IMR-90 (cell line): ENCODE measurements around the gene PCNX2. TPM values are rescaled to one million over a fixed set of nuclear protein-coding genes. Genes with fewer than 3 reads are reported as not detected.

Source experiments
- ATAC-seq: fragments of 200-7000 bp; cut with Tn5 transposase; 2 replicates; pipeline ENCODE4 v1.9.1; 2020; ENCODE audit warnings: low read depth, mild to moderate bottlenecking, moderate library complexity
- BruUV-seq: library from RNA; stranded (reverse); fragments of 400-500 nt; replicated peaks from 2 replicates; lab custom pipeline; 2021; lab: Mats Ljungman, UMichigan
- CTCF ChIA-PET: fragments of 300-600 bp; formaldehyde crosslinking; extraction: SDS; loops from one replicate; lab custom pipeline; 2021; ENCODE audit warnings: antibody characterized with exemption; lab: Yijun Ruan, JAX
- POLR2A ChIA-PET: fragments of 300-600 bp; sonication (Branson Sonifier 250); formaldehyde crosslinking; loops from one replicate; lab custom pipeline; 2022; ENCODE audit warnings: antibody characterized with exemption; ENCODE audit not compliant: unreplicated experiment; lab: Charles Lee
- DNase-seq: peaks from one replicate; pipeline ENCODE4 v3.0.0; 2013
- H2AFZ ChIP-seq: replicated peaks from 2 replicates; pipeline ENCODE3; 2013; ENCODE audit warnings: low read length, mild to moderate bottlenecking; ENCODE audit not compliant: poor library complexity
- H2AK5ac ChIP-seq: 2 replicates; pipeline ENCODE4 v1.6.1; 2013; ENCODE audit warnings: low read depth, low read length, inconsistent platforms
- H2AK9ac ChIP-seq: replicated peaks from 2 replicates; pipeline ENCODE3; 2013; ENCODE audit warnings: mild to moderate bottlenecking, low read depth, low read length, moderate library complexity; ENCODE audit not compliant: poor library complexity
- H2BK120ac ChIP-seq: 2 replicates; pipeline ENCODE4 v1.6.1; 2013; ENCODE audit warnings: low read depth, low read length, inconsistent platforms
- H2BK15ac ChIP-seq: 3 replicates; pipeline ENCODE4 v1.6.1; 2013; ENCODE audit warnings: low read depth, low read length, inconsistent platforms
- H2BK20ac ChIP-seq: 2 replicates; pipeline ENCODE4 v1.6.1; 2013; ENCODE audit warnings: low read depth, mild to moderate bottlenecking, inconsistent platforms, low read length, moderate library complexity
- H2BK5ac ChIP-seq: 2 replicates; pipeline ENCODE4 v1.6.1; 2013; ENCODE audit warnings: mild to moderate bottlenecking, low read depth, low read length, inconsistent platforms; ENCODE audit not compliant: poor library complexity, severe bottlenecking
- H3K14ac ChIP-seq: replicated peaks from 2 replicates; pipeline ENCODE4 v1.6.1; 2013; ENCODE audit warnings: low read depth, low read length, inconsistent platforms
- H3K18ac ChIP-seq: 2 replicates; pipeline ENCODE4 v1.6.1; 2013; ENCODE audit warnings: low read depth, low read length, control low read depth
- H3K23ac ChIP-seq: 2 replicates; pipeline ENCODE4 v1.6.1; 2013; ENCODE audit warnings: low read depth, low read length, inconsistent platforms
- H3K27ac ChIP-seq: 2 replicates; pipeline ENCODE4 v1.5.1; 2013; ENCODE audit warnings: mild to moderate bottlenecking, control low read depth, low read length; ENCODE audit not compliant: insufficient read depth
- H3K27me3 ChIP-seq: 2 replicates; pipeline ENCODE4 v1.6.1; 2013; ENCODE audit warnings: low read length; ENCODE audit not compliant: control insufficient read depth, insufficient read depth
- H3K36me3 ChIP-seq: 2 replicates; pipeline ENCODE4 v1.6.1; 2013; ENCODE audit warnings: low read length, mixed read lengths; ENCODE audit not compliant: control insufficient read depth, insufficient read depth
- H3K4ac ChIP-seq: 2 replicates; pipeline ENCODE4 v1.6.1; 2013; ENCODE audit warnings: low read depth, low read length, inconsistent platforms
- H3K4me1 ChIP-seq: 2 replicates; pipeline ENCODE4 v1.6.1; 2013; ENCODE audit warnings: low read length, mixed read lengths; ENCODE audit not compliant: control insufficient read depth, insufficient read depth
- H3K4me2 ChIP-seq: 2 replicates; pipeline ENCODE4 v1.6.1; 2013; ENCODE audit warnings: low read depth, mild to moderate bottlenecking, control low read depth, low read length, moderate library complexity
- H3K4me3 ChIP-seq: 2 replicates; pipeline ENCODE4 v1.5.1; 2013; ENCODE audit warnings: low read depth, mild to moderate bottlenecking, control low read depth, low read length, moderate library complexity; ENCODE audit not compliant: insufficient read depth
- H3K56ac ChIP-seq: 2 replicates; pipeline ENCODE4 v1.6.1; 2013; ENCODE audit warnings: low read length, inconsistent platforms; ENCODE audit not compliant: insufficient read depth; ENCODE audit errors: extremely low read depth
- H3K79me1 ChIP-seq, 2 experiments: 2 replicates each; pipeline ENCODE4 v1.6.1; 2013; ENCODE audit warnings: low read length in 2 of 2, inconsistent platforms in 1 of 2, low read depth in 1 of 2
- H3K9ac ChIP-seq: 2 replicates; pipeline ENCODE4 v1.6.1; 2013; ENCODE audit warnings: low read depth, low read length, control low read depth
- H3K9me1 ChIP-seq: 2 replicates; pipeline ENCODE4 v1.6.1; 2013; ENCODE audit warnings: low read length, inconsistent platforms; ENCODE audit not compliant: insufficient read depth
- H3K9me3 ChIP-seq: 2 replicates; pipeline ENCODE4 v1.6.1; 2013; ENCODE audit warnings: low read length; ENCODE audit not compliant: control insufficient read depth, insufficient read depth
- H4K20me1 ChIP-seq: 2 replicates; pipeline ENCODE4 v1.6.1; 2013; ENCODE audit warnings: low read length, inconsistent platforms; ENCODE audit not compliant: insufficient read depth
- H4K5ac ChIP-seq: 2 replicates; pipeline ENCODE4 v1.6.1; 2013; ENCODE audit warnings: mild to moderate bottlenecking, low read depth, low read length, control low read depth
- H4K8ac ChIP-seq, 2 experiments: 2 replicates each; pipeline ENCODE4 v1.6.1; 2013; ENCODE audit warnings: low read depth in 2 of 2, low read length in 2 of 2, control low read depth in 1 of 2, inconsistent platforms in 1 of 2
- H4K91ac ChIP-seq: 2 replicates; pipeline ENCODE4 v1.6.1; 2013; ENCODE audit warnings: low read depth, low read length, inconsistent platforms; ENCODE audit not compliant: insufficient read depth
- BHLHE40 ChIP-seq: fragments of 150-350 bp; IDR thresholded peaks from 2 replicates; pipeline ENCODE4 v1.6.1; 2016; ENCODE audit warnings: mild to moderate bottlenecking, low read depth, low read length
- ELK1 ChIP-seq: fragments of 150-350 bp; IDR thresholded peaks from 2 replicates; pipeline ENCODE4 v1.6.1; 2016; ENCODE audit warnings: low read depth, mild to moderate bottlenecking, low read length, moderate library complexity, borderline replicate concordance
- RAD21 ChIP-seq: IDR thresholded peaks from 2 replicates; pipeline ENCODE4 v1.6.1; 2012; ENCODE audit warnings: low read length, improper control_type of control experiment
- WGBS, 2 experiments: methylation state at CpG; one replicate each; pipeline versions ENCODE4 v1.1.5 to v1.1.7; 2013; ENCODE audit warnings: missing lambda C conversion rate in 2 of 2; ENCODE audit not compliant: insufficient read length in 1 of 2; ENCODE audit errors: extremely low coverage in 2 of 2; 5-methylcytosine and 5-hydroxymethylcytosine counted together
- dilution Hi-C: fragments of 300-500 bp; cut with HindIII; formaldehyde crosslinking; loops from one replicate; pipeline ENCODE4 v1.14.3; 2018; ENCODE audit warnings: low sequenced_read_pairs; ENCODE audit not compliant: unreplicated experiment
- in situ Hi-C: fragments of 300-500 bp; cut with MboI; formaldehyde crosslinking; loops from 3 replicates; pipeline ENCODE4 v1.14.3; 2019; ENCODE audit warnings: low sequenced_read_pairs, inconsistent platforms, mixed read lengths
- intact Hi-C: fragments of 100-400 bp; cut with micrococcal nuclease; formaldehyde crosslinking; loops from 2 replicates; pipeline ENCODE4 v1.10.0; 2022
- polyA plus RNA-seq, 3 experiments: library from polyadenylated mRNA; depleted of rRNA; stranded (reverse); fragments of >200 nt; gene quantifications; 2 replicates each; pipeline ENCODE4 v1.2.3, GENCODE V29; 2012; ENCODE audit warnings: low replicate concordance in 1 of 3
- total RNA-seq: library from RNA; depleted of rRNA; stranded (reverse); fragments of >200 nt; gene quantifications from 2 replicates; pipeline ENCODE4 v1.2.3, GENCODE V29; 2012

The PCNX2 gene
- total and polyA plus RNA-seq, 2 of the 4 experiments (the other 2 are of a cell fraction), result 15.9 to 22.6 TPM

- BruUV-seq, result no TSS peak
- peak overlapping the region; percentile 22; the same call in 2 of the 3 replicates for H2BK15ac ChIP-seq
- peaks cover 10% of the 10 kb centered on the region for H3K9me1 ChIP-seq
- dilution Hi-C loops, result no loop called here
- 0 out of 2 replicates have a peak overlapping the region, but pooled peaks have one; percentile 57 for H4K91ac ChIP-seq
- no peak for TF ChIP-seq ELK1
- TF ChIP-seq RAD21, result no peak
- no peak for TF ChIP-seq BHLHE40
- WGBS, 2 experiments, result no CpG with 5 or more reads among the region's 2 CpGs
- intact Hi-C loops, result loop anchor here (2.0 to 5.0 kb wide), 6 partner anchors 94 to 474 kb away; partner anchors contain the start of gene NTPCR
- H3K27me3 ChIP-seq, result no peaks in the 10 kb centered on the region
- peaks cover 0 to 3% of the 10 kb centered on the region in 2 experiments; a peak in 1 of 4 replicates for H3K79me1 ChIP-seq
- H3K4ac ChIP-seq, result peak overlapping the region; percentile 69; the same call in 1 of the 2 replicates
- H3K9ac ChIP-seq, result no peak overlapping the region
- peak overlapping the region; percentile 85 for H2BK120ac ChIP-seq
- H2AK9ac ChIP-seq, result no peak overlapping the region
- H4K5ac ChIP-seq, result no peak overlapping the region; the same call in 1 of the 2 replicates
- peaks cover 3% of the 10 kb centered on the region; the same call in 1 of the 2 replicates for H3K36me3 ChIP-seq
- no peak overlapping the region for H3K4me3 ChIP-seq
- H4K8ac ChIP-seq, result peak overlapping the region in 1 of 2 experiments; percentile 75; a peak in 1 of 4 replicates
- peaks cover 22% of the 10 kb centered on the region for H3K4me1 ChIP-seq
- POLR2A ChIA-PET, result no interaction called here
- CTCF ChIA-PET, result no interaction called here
- in situ Hi-C loops, result no loop called here
- no peaks in the 10 kb centered on the region for H3K9me3 ChIP-seq
- H2BK5ac ChIP-seq, result no peak overlapping the region
- H3K27ac ChIP-seq, result peak overlapping the region; percentile 80; the same call in 1 of the 2 replicates
- H2AFZ ChIP-seq, result no peak overlapping the region
- no peak overlapping the region for H3K56ac ChIP-seq
- H2AK5ac ChIP-seq, result peak overlapping the region; percentile 55; the same call in 1 of the 2 replicates
- ATAC-seq, result no peak
- no peak for DNase-seq
- peak overlapping the region; percentile 87; the same call in 1 of the 2 replicates for H3K14ac ChIP-seq
- H4K20me1 ChIP-seq, result peaks cover 4% of the 10 kb centered on the region; the same call in 1 of the 2 replicates
- no peak overlapping the region for H3K4me2 ChIP-seq
- H3K18ac ChIP-seq, result peak overlapping the region; percentile 83
- no peak overlapping the region for H3K23ac ChIP-seq
- peak overlapping the region; percentile 59; the same call in 1 of the 2 replicates for H2BK20ac ChIP-seq
Measured at GRCh38 chr1:233111731-233112130, 183.8 kb downstream of the PCNX2 start.
